ENCODE measurements around the gene GARIN5B. TPM values are rescaled to one million over a fixed set of nuclear protein-coding genes. Genes with fewer than 3 reads are reported as not detected.

Gene GARIN5B
- polyA plus RNA-seq, 3 donors = not detected

- no peak overlapping the region for H3K4me2 ChIP-seq (replicated peaks; ENCODE audit: extremely low read depth, low read length, poor library complexity, severe bottlenecking)
- no peak overlapping the region for H3K27ac ChIP-seq (ENCODE audit: low read depth in 1 of 2, low read length in 2 of 2)
- H3K4me1 Mint-ChIP-seq = peaks cover 33% of the 10 kb centered on the region
- no peak overlapping the region for H2AFZ ChIP-seq (ENCODE audit: insufficient read depth, low read depth, low read length, poor library complexity, severe bottlenecking)
- 61% methylated on average over 8 of the region's 11 CpGs for WGBS (ENCODE audit: insufficient coverage)
- no peaks in the 10 kb centered on the region for H4K20me1 ChIP-seq (ENCODE audit: insufficient read depth, low read length)
- H3K79me2 ChIP-seq (ENCODE audit: insufficient read depth, low read length) = no peaks in the 10 kb centered on the region
- no peak for DNase-seq
- H3K9me3 ChIP-seq (replicated peaks in 1 of 2; ENCODE audit: control insufficient read depth in 1 of 2, insufficient read depth in 1 of 2, low read length in 2 of 2) = peaks cover 0 to 9% of the 10 kb centered on the region in 2 donors
- H3K27ac Mint-ChIP-seq = peak overlapping the region in 1 of 7 donors; percentile 44
- H3K36me3 ChIP-seq (replicated peaks in 1 of 2; ENCODE audit: control insufficient read depth in 1 of 2, insufficient read depth in 2 of 2, low read length in 2 of 2) = peaks cover 0 to 2% of the 10 kb centered on the region in 2 donors
- peaks cover 5 to 9% of the 10 kb centered on the region in 2 donors for H3K36me3 Mint-ChIP-seq
- peaks cover 13 to 45% of the 10 kb centered on the region in 2 donors for H3K27me3 ChIP-seq (ENCODE audit: control insufficient read depth in 2 of 2, insufficient read depth in 2 of 2, low read length in 2 of 2)
- H3K9ac ChIP-seq (ENCODE audit: insufficient read depth, low read length, poor library complexity, severe bottlenecking) = no peak overlapping the region
- no peak for TF ChIP-seq CTCF (IDR thresholded peaks at IDR 0.05)
- peaks cover 38 to 50% (median 41%) of the 10 kb centered on the region in 3 donors for H3K27me3 Mint-ChIP-seq (ENCODE audit: low read depth in 3 of 3)
- peaks cover 22 to 28% of the 10 kb centered on the region in 2 donors for H3K4me1 ChIP-seq (ENCODE audit: control insufficient read depth in 1 of 2, insufficient read depth in 2 of 2, low read length in 2 of 2)
- H3K4me3 Mint-ChIP-seq = peak overlapping the region; percentile 51 to 90
- no peak overlapping the region for H3K4me3 ChIP-seq (replicated peaks in 1 of 3; ENCODE audit: low read depth in 2 of 3, low read length in 3 of 3)
- intact Hi-C loops (cut with micrococcal nuclease) = loop anchor here in 1 of 2 donors (5.0 kb wide), 1 partner anchor 38 kb away; no protein-coding TSS in a partner anchor
- peaks cover 0 to 11% (median 8%) of the 10 kb centered on the region in 7 donors for H3K9me3 Mint-ChIP-seq
These were observed 12.3 kb downstream of the GARIN5B start for GRCh38 chr19:55350620-55351315.

GRCh38 chr19:55348317-55349034 is 14.6 kb downstream of the GARIN5B start:
- peaks cover 20 to 28% (median 28%) of the 10 kb centered on the region in 3 donors for H3K27me3 Mint-ChIP-seq (ENCODE audit: low read depth in 3 of 3)
- intact Hi-C loops (cut with micrococcal nuclease) = no loop called here

More at GRCh38 chr19:55348317-55349034, 14.6 kb downstream of the GARIN5B start:
- H3K27ac ChIP-seq (ENCODE audit: low read depth in 1 of 2, low read length in 2 of 2) = no peak overlapping the region
- peaks cover 6 to 23% of the 10 kb centered on the region in 2 donors for H3K27me3 ChIP-seq (ENCODE audit: control insufficient read depth in 2 of 2, insufficient read depth in 2 of 2, low read length in 2 of 2)
- H3K9ac ChIP-seq (ENCODE audit: insufficient read depth, low read length, poor library complexity, severe bottlenecking) = no peak overlapping the region
- Mint-ChIP-seq H3K27ac (no peak overlapping the region), H3K4me3 (no peak overlapping the region), H3K4me1 (peaks cover 27% of the 10 kb centered on the region), H3K36me3 (peaks cover 17 to 18% of the 10 kb centered on the region in 2 donors), H3K9me3 (peaks cover 0 to 9% (median 6%) of the 10 kb centered on the region in 7 donors)
- H3K4me3 ChIP-seq (replicated peaks in 1 of 3; ENCODE audit: low read depth in 2 of 3, low read length in 3 of 3) = no peak overlapping the region
- peaks cover 4 to 5% of the 10 kb centered on the region in 2 donors for H3K36me3 ChIP-seq (replicated peaks in 1 of 2; ENCODE audit: control insufficient read depth in 1 of 2, insufficient read depth in 2 of 2, low read length in 2 of 2)
- no peaks in the 10 kb centered on the region for H3K79me2 ChIP-seq (ENCODE audit: insufficient read depth, low read length)
- no peak for DNase-seq
- no peak overlapping the region for H2AFZ ChIP-seq (ENCODE audit: insufficient read depth, low read depth, low read length, poor library complexity, severe bottlenecking)
- no peak for TF ChIP-seq CTCF (IDR thresholded peaks at IDR 0.05)
- 93% methylated on average over 14 of the region's 22 CpGs for WGBS (ENCODE audit: insufficient coverage)
- no peak overlapping the region for H3K4me2 ChIP-seq (replicated peaks; ENCODE audit: extremely low read depth, low read length, poor library complexity, severe bottlenecking)
- H4K20me1 ChIP-seq (ENCODE audit: insufficient read depth, low read length) = no peaks in the 10 kb centered on the region
- peaks cover 0 to 9% of the 10 kb centered on the region in 2 donors for H3K9me3 ChIP-seq (replicated peaks in 1 of 2; ENCODE audit: control insufficient read depth in 1 of 2, insufficient read depth in 1 of 2, low read length in 2 of 2)
- H3K4me1 ChIP-seq (ENCODE audit: control insufficient read depth in 1 of 2, insufficient read depth in 2 of 2, low read length in 2 of 2) = peaks cover 12 to 16% of the 10 kb centered on the region in 2 donors
